KOPT-K1 (cell line): ENCODE data around the gene MAPK9.

Experiments used
- H3K27ac ChIP-seq: fragments of 200-600 bp; sonication (generic); 2 replicates; pipeline ENCODE4 v1.5.1; 2016; ENCODE audit warnings: antibody characterized with exemption, mild to moderate bottlenecking, low read depth, low read length; ENCODE audit not compliant: poor library complexity, severe bottlenecking
- H3K36me3 ChIP-seq: fragments of 200-600 bp; sonication (generic); 2 replicates; pipeline ENCODE4 v1.5.1; 2017; ENCODE audit warnings: antibody characterized with exemption, mild to moderate bottlenecking, low read length, moderate library complexity; ENCODE audit not compliant: insufficient read depth
- H3K9me3 ChIP-seq: fragments of 200-600 bp; sonication (generic); 2 replicates; pipeline ENCODE4 v1.5.1; 2017; ENCODE audit warnings: antibody characterized with exemption, low read length, mild to moderate bottlenecking; ENCODE audit not compliant: insufficient read depth, poor library complexity, severe bottlenecking

MAPK9 gene

GRCh38 chr5:180330810-180331646 lies 39.1 kb upstream of the MAPK9 start:
- Histone ChIP-seq H3K9me3 (no peaks in the 10 kb centered on the region), H3K27ac (no peak overlapping the region), H3K36me3 (no peaks in the 10 kb centered on the region)

- Histone ChIP-seq H3K27ac (no peak overlapping the region), H3K36me3 (no peaks in the 10 kb centered on the region), H3K9me3 (no peaks in the 10 kb centered on the region)
Measured at GRCh38 chr5:180330270-180330648, 38.4 kb upstream of the MAPK9 start.

GRCh38 chr5:180329606-180330269 lies 37.9 kb upstream of the MAPK9 start:
- Histone ChIP-seq H3K9me3 (no peaks in the 10 kb centered on the region), H3K36me3 (no peaks in the 10 kb centered on the region), H3K27ac (no peak overlapping the region)

- Histone ChIP-seq H3K9me3 (no peaks in the 10 kb centered on the region), H3K27ac (no peak overlapping the region), H3K36me3 (no peaks in the 10 kb centered on the region)
Measured at GRCh38 chr5:180329138-180329435, 37.2 kb upstream of the MAPK9 start.

GRCh38 chr5:180328296-180329137 lies 36.6 kb upstream of the MAPK9 start:
- Histone ChIP-seq H3K36me3 (no peaks in the 10 kb centered on the region), H3K27ac (no peak overlapping the region)

GRCh38 chr5:180326989-180327565 lies 35.2 kb upstream of the MAPK9 start:
- Histone ChIP-seq H3K27ac (no peak overlapping the region), H3K9me3 (no peaks in the 10 kb centered on the region), H3K36me3 (no peaks in the 10 kb centered on the region)

More at GRCh38 chr5:180328296-180329137, 36.6 kb upstream of the MAPK9 start:
- no peaks in the 10 kb centered on the region for H3K9me3 ChIP-seq

GRCh38 chr5:180324601-180324950 lies 32.7 kb upstream of the MAPK9 start:
- H3K9me3 ChIP-seq, result no peaks in the 10 kb centered on the region
- no peaks in the 10 kb centered on the region for H3K36me3 ChIP-seq
- no peak overlapping the region for H3K27ac ChIP-seq

GRCh38 chr5:180323941-180324600 lies 32.2 kb upstream of the MAPK9 start:
- H3K9me3 ChIP-seq, result no peaks in the 10 kb centered on the region
- H3K27ac ChIP-seq, result no peak overlapping the region
- H3K36me3 ChIP-seq, result no peaks in the 10 kb centered on the region

GRCh38 chr5:180323160-180323559 lies 31.3 kb upstream of the MAPK9 start:
- Histone ChIP-seq H3K9me3 (no peaks in the 10 kb centered on the region), H3K36me3 (no peaks in the 10 kb centered on the region), H3K27ac (no peak overlapping the region)

- no peak overlapping the region for H3K27ac ChIP-seq
- no peaks in the 10 kb centered on the region for H3K9me3 ChIP-seq
- no peaks in the 10 kb centered on the region for H3K36me3 ChIP-seq
Measured at GRCh38 chr5:180318456-180319089, 26.7 kb upstream of the MAPK9 start.

- Histone ChIP-seq H3K9me3 (no peaks in the 10 kb centered on the region), H3K36me3 (no peaks in the 10 kb centered on the region), H3K27ac (no peak overlapping the region)
Measured at GRCh38 chr5:180316586-180316985, 24.7 kb upstream of the MAPK9 start.

- no peak overlapping the region for H3K27ac ChIP-seq
- H3K9me3 ChIP-seq, result no peaks in the 10 kb centered on the region
- no peaks in the 10 kb centered on the region for H3K36me3 ChIP-seq
Measured at GRCh38 chr5:180315762-180316212, 23.9 kb upstream of the MAPK9 start.

GRCh38 chr5:180313677-180314505 lies 22.0 kb upstream of the MAPK9 start:
- Histone ChIP-seq H3K27ac (peak overlapping the region; percentile 36), H3K9me3 (no peaks in the 10 kb centered on the region), H3K36me3 (no peaks in the 10 kb centered on the region)
